Liver (tissue), 9 donors: Measurements from ENCODE around the gene GABRA4. TPM values are rescaled to one million over a fixed set of nuclear protein-coding genes. Genes with fewer than 3 reads are reported as not detected.

Experiments
- DNase-seq: peaks from one replicate; pipeline ENCODE4 v3.0.0-alpha.2; 2017; ENCODE audit warnings: low spot score
- H3K27ac ChIP-seq, 2 donors: one replicate each; pipeline ENCODE4 v1.7.0; 2013; ENCODE audit warnings: inconsistent platforms in 2 of 2, low read length in 2 of 2, control low read depth in 1 of 2, low read depth in 1 of 2, mild to moderate bottlenecking in 1 of 2
- H3K27me3 ChIP-seq, 4 donors: one replicate each; pipeline versions ENCODE4 v1.6.1 to v1.7.0; 2013; ENCODE audit warnings: low read length in 3 of 4, inconsistent platforms in 1 of 4, mild to moderate bottlenecking in 1 of 4, moderate library complexity in 1 of 4; ENCODE audit not compliant: control insufficient read depth in 4 of 4, insufficient read depth in 4 of 4
- H3K36me3 ChIP-seq, 4 donors: one replicate each; pipeline versions ENCODE4 v1.6.1 to v1.7.0; 2013; ENCODE audit warnings: low read length in 3 of 4, mild to moderate bottlenecking in 3 of 4, low read depth in 1 of 4, moderate library complexity in 1 of 4; ENCODE audit not compliant: control insufficient read depth in 4 of 4, insufficient read depth in 3 of 4
- H3K4me1 ChIP-seq, 4 donors: one replicate each; pipeline versions ENCODE4 v1.6.1 to v1.7.0; 2013; ENCODE audit warnings: low read length in 3 of 4, mild to moderate bottlenecking in 3 of 4, moderate library complexity in 1 of 4; ENCODE audit not compliant: control insufficient read depth in 4 of 4, insufficient read depth in 4 of 4
- H3K4me3 ChIP-seq, 3 donors: one replicate each; pipeline versions ENCODE4 v1.6.1 to v1.7.0; 2013; ENCODE audit warnings: low read length in 3 of 3, control low read depth in 1 of 3, low read depth in 1 of 3, mild to moderate bottlenecking in 1 of 3
- H3K9ac ChIP-seq, 2 donors: one replicate each; pipeline ENCODE4 v1.7.0; 2013; ENCODE audit warnings: low read length in 2 of 2, mild to moderate bottlenecking in 2 of 2, moderate library complexity in 2 of 2, control low read depth in 1 of 2, low read depth in 1 of 2
- H3K9me3 ChIP-seq, 4 donors: one replicate each; pipeline versions ENCODE4 v1.6.1 to v1.7.0; 2013; ENCODE audit warnings: low read length in 3 of 4; ENCODE audit not compliant: control insufficient read depth in 4 of 4
- EGR1 ChIP-seq, 2 donors: IDR thresholded peaks; 2 replicates each; pipeline ENCODE4 v1.6.1; 2016 to 2018; ENCODE audit warnings: antibody characterized with exemption in 2 of 2, low read depth in 2 of 2
- FOXA1 ChIP-seq: IDR thresholded peaks from 2 replicates; pipeline ENCODE4 v1.6.1; 2016; ENCODE audit warnings: antibody characterized with exemption
- FOXA2 ChIP-seq: IDR thresholded peaks from 2 replicates; pipeline ENCODE4 v1.6.1; 2016; ENCODE audit warnings: antibody characterized with exemption
- GABPA ChIP-seq, 2 donors: IDR thresholded peaks in 1 of 2; conservative IDR thresholded peaks in 1 of 2; 2 replicates each; pipeline ENCODE4 v1.6.1; 2016; ENCODE audit warnings: antibody characterized with exemption in 2 of 2, mild to moderate bottlenecking in 1 of 2, moderate library complexity in 1 of 2
- HNF4A ChIP-seq, 2 donors: conservative IDR thresholded peaks; 2 replicates each; pipeline ENCODE4 v1.6.1; 2016; ENCODE audit warnings: antibody characterized with exemption in 2 of 2, mild to moderate bottlenecking in 2 of 2
- HNF4G ChIP-seq: IDR thresholded peaks from 2 replicates; pipeline ENCODE4 v1.6.1; 2016; ENCODE audit warnings: antibody characterized with exemption
- JUND ChIP-seq, 2 donors: IDR thresholded peaks; 2 replicates each; pipeline ENCODE4 v1.6.1; 2016; ENCODE audit warnings: antibody characterized with exemption in 2 of 2
- NR2F2 ChIP-seq: IDR thresholded peaks from 2 replicates; pipeline ENCODE4 v1.6.1; 2016; ENCODE audit warnings: antibody characterized with exemption
- RAD21 ChIP-seq, 2 donors: IDR thresholded peaks; 2 replicates each; pipeline ENCODE4 v1.6.1; 2016; ENCODE audit warnings: antibody characterized with exemption in 2 of 2, mild to moderate bottlenecking in 2 of 2
- REST ChIP-seq: IDR thresholded peaks from 2 replicates; pipeline ENCODE4 v1.6.1; 2016; ENCODE audit warnings: antibody characterized with exemption, mild to moderate bottlenecking
- RXRA ChIP-seq, 2 donors: IDR thresholded peaks; 2 replicates each; pipeline ENCODE4 v1.6.1; 2017 to 2018; ENCODE audit warnings: antibody characterized with exemption in 2 of 2, mild to moderate bottlenecking in 1 of 2
- SP1 ChIP-seq: IDR thresholded peaks from 2 replicates; pipeline ENCODE4 v1.6.1; 2018; ENCODE audit warnings: antibody characterized with exemption, mild to moderate bottlenecking
- TAF1 ChIP-seq: conservative IDR thresholded peaks from 2 replicates; pipeline ENCODE4 v1.6.1; 2016; ENCODE audit warnings: antibody characterized with exemption, mild to moderate bottlenecking
- YY1 ChIP-seq: IDR thresholded peaks from 2 replicates; pipeline ENCODE4 v1.6.1; 2016; ENCODE audit warnings: antibody characterized with exemption, mild to moderate bottlenecking
- WGBS: extraction: QIAGEN DNeasy Blood & Tissue Kit; methylation state at CpG from one replicate; pipeline ENCODE4 v1.1.7; 2013; 5-methylcytosine and 5-hydroxymethylcytosine counted together
- polyA plus RNA-seq, 2 donors: library from polyadenylated mRNA; stranded (reverse) in 1 of 2; unstranded in 1 of 2; fragments of 200-250 nt in 1 of 2; fragments of >200 nt in 1 of 2; fragmentation: Nextera tagmentation in 1 of 2; extraction: Ambion mirVana in 1 of 2; gene quantifications; one replicate each; pipeline versions ENCODE4 v1.2.1 to v1.2.3, GENCODE V29; 2013 to 2015
- total RNA-seq, 2 donors: library from RNA; depleted of rRNA; stranded (reverse); fragments of >200 nt; gene quantifications; one replicate each; pipeline ENCODE4 v1.2.3, GENCODE V29; 2014
- TF ChIP-seq, protein P1 (sequence below): fragments of 150-350 bp; IDR thresholded peaks from 2 replicates; pipeline ENCODE4 v1.5.1; 2017; ENCODE audit warnings: improper control_type of control experiment, low read depth, low read length; ENCODE audit not compliant: missing input control
- TF ChIP-seq, protein P2 (sequence below): IDR thresholded peaks from 2 replicates; pipeline ENCODE4 v1.6.1; 2016; ENCODE audit warnings: antibody characterized with exemption
- donor health status: healthy.
- donor health status: healthy.
- donor health status: healthy.
- donor health status: healthy.
- donor health status: healthy.

Gene GABRA4
- total and polyA plus RNA-seq, 4 donors = under 0.01 TPM; not detected in 3

- Histone ChIP-seq H3K9ac (no peak within 1 kb of the TSS), H3K36me3 (no peaks in the 10 kb centered on the region), H3K27me3 (peaks cover 0 to 14% (median 1%) of the 10 kb centered on the region in 4 donors), H3K4me3 (peak within 1 kb of the TSS; percentile 46 to 51 (median 51)), H3K4me1 (peaks cover 5 to 20% (median 16%) of the 10 kb centered on the region in 4 donors), H3K27ac (no peak within 1 kb of the TSS), H3K9me3 (no peaks in the 10 kb centered on the region)
- TF ChIP-seq RAD21 (IDR thresholded peaks at IDR 0.05) (no peak), YY1 (no peak), EGR1 (IDR thresholded peaks at IDR 0.05; ENCODE audit: low read depth in 2 of 2) (no peak), RXRA (IDR thresholded peaks at IDR 0.05) (no peak), JUND (IDR thresholded peaks at IDR 0.05) (no peak), FOXA2 (no peak), FOXA1 (no peak), SP1 (no peak), NR2F2 (no peak), HNF4G (no peak), HNF4A (conservative IDR thresholded peaks at IDR 0.05) (no peak)
- TF ChIP-seq, protein P1, sequence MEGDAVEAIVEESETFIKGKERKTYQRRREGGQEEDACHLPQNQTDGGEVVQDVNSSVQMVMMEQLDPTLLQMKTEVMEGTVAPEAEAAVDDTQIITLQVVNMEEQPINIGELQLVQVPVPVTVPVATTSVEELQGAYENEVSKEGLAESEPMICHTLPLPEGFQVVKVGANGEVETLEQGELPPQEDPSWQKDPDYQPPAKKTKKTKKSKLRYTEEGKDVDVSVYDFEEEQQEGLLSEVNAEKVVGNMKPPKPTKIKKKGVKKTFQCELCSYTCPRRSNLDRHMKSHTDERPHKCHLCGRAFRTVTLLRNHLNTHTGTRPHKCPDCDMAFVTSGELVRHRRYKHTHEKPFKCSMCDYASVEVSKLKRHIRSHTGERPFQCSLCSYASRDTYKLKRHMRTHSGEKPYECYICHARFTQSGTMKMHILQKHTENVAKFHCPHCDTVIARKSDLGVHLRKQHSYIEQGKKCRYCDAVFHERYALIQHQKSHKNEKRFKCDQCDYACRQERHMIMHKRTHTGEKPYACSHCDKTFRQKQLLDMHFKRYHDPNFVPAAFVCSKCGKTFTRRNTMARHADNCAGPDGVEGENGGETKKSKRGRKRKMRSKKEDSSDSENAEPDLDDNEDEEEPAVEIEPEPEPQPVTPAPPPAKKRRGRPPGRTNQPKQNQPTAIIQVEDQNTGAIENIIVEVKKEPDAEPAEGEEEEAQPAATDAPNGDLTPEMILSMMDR = no peak
- 7% methylated on average over 20 of the region's 20 CpGs for WGBS
- peak; percentile 40 for DNase-seq
These were observed 37.8 kb upstream of the GABRA4 start, which contains the start of gene GABRB1 for GRCh38 chr4:47031011-47031678. Gene GABRB1, plus strand, starts transcription at chr4:47031567.

- no peaks in the 10 kb centered on the region for H3K27me3 ChIP-seq
- H3K4me1 ChIP-seq = no peaks in the 10 kb centered on the region
- H3K9me3 ChIP-seq = no peaks in the 10 kb centered on the region
- H3K9ac ChIP-seq = no peak overlapping the region
- WGBS = 81% methylated on average over 1 of the region's 1 CpG
- H3K27ac ChIP-seq = no peak overlapping the region
- DNase-seq = no peak
- TF ChIP-seq, protein P2, sequence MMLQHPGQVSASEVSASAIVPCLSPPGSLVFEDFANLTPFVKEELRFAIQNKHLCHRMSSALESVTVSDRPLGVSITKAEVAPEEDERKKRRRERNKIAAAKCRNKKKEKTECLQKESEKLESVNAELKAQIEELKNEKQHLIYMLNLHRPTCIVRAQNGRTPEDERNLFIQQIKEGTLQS = no peak
- TF ChIP-seq RXRA (IDR thresholded peaks at IDR 0.05) (no peak), HNF4G (no peak), SP1 (no peak), REST (no peak), GABPA (IDR thresholded peaks at IDR 0.05 in 1 of 2, conservative IDR thresholded peaks at IDR 0.05 in 1 of 2) (no peak), FOXA2 (no peak), NR2F2 (no peak), RAD21 (IDR thresholded peaks at IDR 0.05) (no peak), TAF1 (no peak), JUND (IDR thresholded peaks at IDR 0.05) (no peak)
- TF ChIP-seq, protein P1 = no peak
- no peak overlapping the region for H3K4me3 ChIP-seq
- H3K36me3 ChIP-seq = no peaks in the 10 kb centered on the region
These were observed 24.1 kb upstream of the GABRA4 start for GRCh38 chr4:47017494-47017893.
